Epidermal melanocyte (primary cell): ENCODE measurements around the gene NOP56.
"Not testable (repeated sequence)": the region's sequence is repeated elsewhere in the genome, so short reads cannot be mapped to it uniquely, and the experiment has no call there.

ENCODE experiments used
- DNase-seq: peaks from one replicate; pipeline ENCODE4 v3.0.0; 2011; ENCODE audit warnings: low spot score; ENCODE audit not compliant: insufficient read length

Gene NOP56

GRCh38 chr20:2684817-2685216 is 32.4 kb downstream of the NOP56 start:
- not testable (repeated sequence) for DNase-seq

GRCh38 chr20:2687514-2687913 is 35.1 kb downstream of the NOP56 start:
- DNase-seq: no peak

GRCh38 chr20:2688041-2688591 is 35.7 kb downstream of the NOP56 start:
- peak; percentile 76 for DNase-seq

- DNase-seq: no peak
Observed at GRCh38 chr20:2690213-2690612, 37.8 kb downstream of the NOP56 start.

GRCh38 chr20:2690718-2691117 is 38.3 kb downstream of the NOP56 start:
- no peak for DNase-seq

- no peak for DNase-seq
Observed at GRCh38 chr20:2691127-2691526, 38.7 kb downstream of the NOP56 start.

- no peak for DNase-seq
Observed at GRCh38 chr20:2691663-2692035, 39.2 kb downstream of the NOP56 start.

GRCh38 chr20:2692036-2692885 is 39.8 kb downstream of the NOP56 start, which contains the start of gene EBF4:
Gene EBF4 (plus strand): TSS chr20:2692780. CDS start chr20:2693646, 866 bp downstream.
- DNase-seq: no peak

GRCh38 chr20:2692886-2693285 is 40.5 kb downstream of the NOP56 start:
- DNase-seq: no peak

GRCh38 chr20:2693286-2694007 is 41.0 kb downstream of the NOP56 start:
- DNase-seq: no peak

- no peak for DNase-seq
Observed at GRCh38 chr20:2694008-2694471, 41.6 kb downstream of the NOP56 start.

- no peak for DNase-seq
Observed at GRCh38 chr20:2694519-2694918, 42.1 kb downstream of the NOP56 start.

- no peak for DNase-seq
Observed at GRCh38 chr20:2695206-2695983, 43.0 kb downstream of the NOP56 start.

- not testable (repeated sequence) for DNase-seq
Observed at GRCh38 chr20:2695984-2696525, 43.6 kb downstream of the NOP56 start.

GRCh38 chr20:2696646-2697045 is 44.2 kb downstream of the NOP56 start:
- no peak for DNase-seq

GRCh38 chr20:2697768-2698167 is 45.3 kb downstream of the NOP56 start:
- DNase-seq: no peak

- no peak for DNase-seq
Observed at GRCh38 chr20:2698186-2698817, 45.9 kb downstream of the NOP56 start.

- no peak for DNase-seq
Observed at GRCh38 chr20:2698912-2699311, 46.5 kb downstream of the NOP56 start.

- DNase-seq: no peak
Observed at GRCh38 chr20:2699775-2700413, 47.5 kb downstream of the NOP56 start.
